HCT116 (cell line): Measurements from ENCODE around the gene LRRC53.

Experiments used
- CTCF ChIP-seq, 3 experiments: fragments of 200-600 bp in 1 of 3; sonication (generic) in 1 of 3; IDR thresholded peaks in 2 of 3; conservative IDR thresholded peaks in 1 of 3; 2 replicates each; pipeline ENCODE4 v1.5.1; 2012 to 2017; ENCODE audit warnings: low read depth in 2 of 3, low read length in 2 of 3, antibody characterized with exemption in 1 of 3, borderline replicate concordance in 1 of 3, control low read depth in 1 of 3, mild to moderate bottlenecking in 1 of 3, mixed read lengths in 1 of 3, mixed run types in 1 of 3, moderate library complexity in 1 of 3; ENCODE audit not compliant: insufficient read depth in 1 of 3
- EZH2 ChIP-seq: fragments of 200-600 bp; sonication (generic); IDR thresholded peaks from 2 replicates; pipeline ENCODE4 v1.6.1; 2017; ENCODE audit warnings: antibody characterized with exemption, mixed run types
- RAD21 ChIP-seq: IDR thresholded peaks from 2 replicates; pipeline ENCODE4 v1.6.1; 2012; ENCODE audit warnings: low read depth, mild to moderate bottlenecking

GRCh38 chr1:74453277-74453676 lies 59.1 kb downstream of the LRRC53 start:
- TF ChIP-seq CTCF (IDR thresholded peaks at IDR 0.05 in 2 of 3, conservative IDR thresholded peaks at IDR 0.05 in 1 of 3; ENCODE audit: borderline replicate concordance in 1 of 3, insufficient read depth in 1 of 3, low read depth in 2 of 3, low read length in 2 of 3) = no peak
- TF ChIP-seq RAD21 = no peak
- no peak for TF ChIP-seq EZH2
